ENCODE results near the gene FBLN1.

DNA sequence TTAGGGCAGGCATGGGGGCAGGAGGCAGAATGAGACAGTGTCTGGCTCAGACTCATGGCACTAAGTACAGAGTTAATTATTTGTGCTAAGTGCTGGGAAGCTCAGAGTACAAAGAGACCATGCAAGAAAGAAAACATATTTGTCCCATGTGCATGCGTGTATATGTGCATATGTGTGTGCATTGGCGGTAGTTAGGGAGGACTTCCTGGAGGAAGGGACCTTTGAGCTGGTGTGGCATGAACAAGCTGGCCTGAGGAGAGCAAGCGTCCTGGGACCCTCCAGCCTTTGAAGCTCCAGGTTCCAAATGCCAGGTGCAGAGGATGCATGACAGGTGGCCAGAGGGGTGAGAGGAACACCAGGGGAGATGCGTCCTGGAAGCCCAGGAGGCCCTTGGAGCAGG is 6.1 kb downstream of the FBLN1 start:
- TF ChIP-seq CREB1 (IDR thresholded peaks at IDR 0.05) (no peak), CREB1 (CRISPR knock-in tag; IDR thresholded peaks at IDR 0.05) (no peak), RNF2 (conservative IDR thresholded peaks at IDR 0.05; ENCODE audit: low read depth) (no peak), ZNF550 (CRISPR knock-in tag; IDR thresholded peaks at IDR 0.05; ENCODE audit: borderline replicate concordance) (no peak), ATF7 (IDR thresholded peaks at IDR 0.05) (no peak), ATF7 (CRISPR knock-in tag; IDR thresholded peaks at IDR 0.05) (no peak), NCOR1 (IDR thresholded peaks at IDR 0.05; ENCODE audit: borderline replicate concordance, low read length) (no peak), ESRRA (CRISPR knock-in tag; IDR thresholded peaks at IDR 0.05; ENCODE audit: low read depth) (no peak), CTCF (CRISPR knock-in tag; IDR thresholded peaks at IDR 0.05) (no peak), CC2D1A (CRISPR knock-in tag; IDR thresholded peaks at IDR 0.05) (no peak), KDM1A (CRISPR knock-in tag; IDR thresholded peaks at IDR 0.05) (no peak)

Data from HepG2 (cell line).